HepG2 (cell line): ENCODE data around the gene TMEM79. TPM values are rescaled to one million over a fixed set of nuclear protein-coding genes. Genes with fewer than 3 reads are reported as not detected.

Experiments used
- ATF5 ChIP-seq: sonication (generic); formaldehyde crosslinking; IDR thresholded peaks from 2 replicates; pipeline ENCODE4 v1.4.0; 2020; ENCODE audit warnings: mild to moderate bottlenecking, low read depth, missing genetic modification reagents
- CEBPG ChIP-seq: IDR thresholded peaks from 2 replicates; pipeline ENCODE4 v1.6.1; 2016
- CTCF ChIP-seq: sonication (generic); formaldehyde crosslinking; IDR thresholded peaks from 2 replicates; pipeline ENCODE4 v1.5.0; 2020; ENCODE audit warnings: mild to moderate bottlenecking, missing genetic modification reagents, moderate library complexity
- ELF1 ChIP-seq: sonication (generic); formaldehyde crosslinking; IDR thresholded peaks from 2 replicates; pipeline ENCODE4 v1.4.0; 2020; ENCODE audit warnings: missing genetic modification reagents
- HOMEZ ChIP-seq: IDR thresholded peaks from 2 replicates; pipeline ENCODE4 v1.6.1; 2016; ENCODE audit warnings: low read depth
- PRPF4 ChIP-seq: fragments of 200-400 bp; formaldehyde crosslinking; IDR thresholded peaks from 2 replicates; pipeline ENCODE4 v1.6.1; 2016; ENCODE audit warnings: low read length, low read depth; ENCODE audit not compliant: poor library complexity, severe bottlenecking
- RBM22 ChIP-seq: fragments of 200-400 bp; formaldehyde crosslinking; optimal IDR thresholded peaks from 2 replicates; pipeline ENCODE3; 2017; ENCODE audit warnings: mild to moderate bottlenecking, low read length, moderate library complexity
- SAFB2 ChIP-seq: sonication (generic); formaldehyde crosslinking; IDR thresholded peaks from 2 replicates; pipeline ENCODE4 v1.5.1; 2020; ENCODE audit warnings: missing genetic modification reagents, low read depth, mild to moderate bottlenecking, borderline replicate concordance
- TCF12 ChIP-seq, 2 experiments: fragments of 450-650 bp in 1 of 2; sonication (generic) in 1 of 2; formaldehyde crosslinking in 1 of 2; IDR thresholded peaks; 2 replicates each; pipeline versions ENCODE4 v1.6.1 to v1.8.0; 2017 to 2022; ENCODE audit warnings: antibody characterized with exemption in 1 of 2, mild to moderate bottlenecking in 1 of 2, missing genetic modification reagents in 1 of 2, moderate library complexity in 1 of 2
- TEAD2 ChIP-seq: sonication (generic); formaldehyde crosslinking; IDR thresholded peaks from 2 replicates; pipeline ENCODE4 v1.9.0; 2021; ENCODE audit warnings: missing genetic modification reagents
- THAP9 ChIP-seq: sonication (generic); formaldehyde crosslinking; IDR thresholded peaks from 2 replicates; pipeline ENCODE4; 2020; ENCODE audit warnings: missing genetic modification reagents, mild to moderate bottlenecking, borderline replicate concordance
- TOE1 ChIP-seq: sonication (generic); formaldehyde crosslinking; IDR thresholded peaks from 2 replicates; pipeline ENCODE4 v1.4.0; 2020; ENCODE audit warnings: mild to moderate bottlenecking, missing genetic modification reagents
- ZKSCAN5 ChIP-seq: sonication (generic); formaldehyde crosslinking; IDR thresholded peaks from 2 replicates; pipeline ENCODE4 v1.5.1; 2020; ENCODE audit warnings: mild to moderate bottlenecking, missing genetic modification reagents
- ZNF136 ChIP-seq: sonication (generic); formaldehyde crosslinking; IDR thresholded peaks from 2 replicates; pipeline ENCODE4 v1.8.1; 2022; ENCODE audit warnings: low read depth, mild to moderate bottlenecking, moderate library complexity, missing genetic modification reagents
- ZNF235 ChIP-seq: sonication (generic); formaldehyde crosslinking; IDR thresholded peaks from 2 replicates; pipeline ENCODE4 v1.8.1; 2023; ENCODE audit warnings: mild to moderate bottlenecking, missing genetic modification reagents, borderline replicate concordance
- ZNF563 ChIP-seq: sonication (generic); formaldehyde crosslinking; IDR thresholded peaks from 2 replicates; pipeline ENCODE4 v1.8.0; 2022; ENCODE audit warnings: mild to moderate bottlenecking, moderate library complexity, missing genetic modification reagents
- ZNF577 ChIP-seq: sonication (generic); formaldehyde crosslinking; IDR thresholded peaks from 2 replicates; pipeline ENCODE4 v1.4.0; 2020; ENCODE audit warnings: mild to moderate bottlenecking, low read depth, missing genetic modification reagents, borderline replicate concordance
- ZNF883 ChIP-seq: sonication (generic); formaldehyde crosslinking; IDR thresholded peaks from 2 replicates; pipeline ENCODE4 v1.5.1; 2020; ENCODE audit warnings: mild to moderate bottlenecking, missing genetic modification reagents; ENCODE audit errors: not compliant biosample characterization
- polyA plus RNA-seq, 8 experiments: library from polyadenylated mRNA; depleted of rRNA in 3 of 8; stranded (reverse) in 7 of 8; unstranded in 1 of 8; fragments of >200 nt; fragmentation: Illumina TruSeq in 4 of 8; extraction: Trizol in 4 of 8; gene quantifications; 2 replicates each; pipeline versions ENCODE4 v1.2.1 to v1.2.3, GENCODE V29; 2011 to 2016; ENCODE audit warnings: low read depth in 4 of 8, missing spikeins in 1 of 8, mixed read lengths in 1 of 8; ENCODE audit not compliant: insufficient read depth in 1 of 8
- total RNA-seq, 5 experiments: library from RNA; depleted of rRNA; stranded (reverse); fragments of >200 nt; fragmentation: Illumina TruSeq; extraction: Trizol; gene quantifications; 2 replicates each; pipeline ENCODE4 v1.2.3, GENCODE V29; 2016; ENCODE audit warnings: low read depth in 1 of 5

TMEM79 gene
- total and polyA plus RNA-seq, 2 of the 13 experiments (the other 11 are each of a cell fraction or from before 2014, with no cell fraction given): 1.2 to 1.9 TPM

GRCh38 chr1:156282479-156283222, 1.5 kb upstream of the TMEM79 start, which contains the start of gene SMG5 (continued):
- 0 out of 2 replicates have a peak, but pooled peaks have one; percentile 38 for TF ChIP-seq ZNF577 (CRISPR knock-in tag)
- no peak for TF ChIP-seq CTCF (CRISPR knock-in tag)
- peak; percentile 65; the same call in 1 of the 2 replicates for TF ChIP-seq ZNF235 (CRISPR knock-in tag)
- TF ChIP-seq TCF12 (IDR thresholded peaks at IDR 0.05): no peak
- TF ChIP-seq TCF12 (CRISPR knock-in tag; IDR thresholded peaks at IDR 0.05): peak; percentile 63; the same call in 1 of the 2 replicates
- TF ChIP-seq RBM22: no peak
- peak; percentile 90; the same call in 1 of the 2 replicates for TF ChIP-seq ZNF136 (CRISPR knock-in tag)
- peak; percentile 79; the same call in 1 of the 2 replicates for TF ChIP-seq HOMEZ (CRISPR knock-in tag)
- peak; percentile 48; the same call in 1 of the 2 replicates for TF ChIP-seq SAFB2
- no peak for TF ChIP-seq ATF5 (CRISPR knock-in tag)
- peak; percentile 90 for TF ChIP-seq PRPF4
- TF ChIP-seq THAP9: peak; percentile 98
- TF ChIP-seq TEAD2 (CRISPR knock-in tag): no peak
- TF ChIP-seq ELF1: peak; percentile 95
- TF ChIP-seq TOE1: 0 out of 2 replicates have a peak, but pooled peaks have one; percentile 48
- peak; percentile 68 for TF ChIP-seq ZNF883 (CRISPR knock-in tag)
- TF ChIP-seq ZKSCAN5 (CRISPR knock-in tag): no peak
- TF ChIP-seq ZNF563 (CRISPR knock-in tag): peak; percentile 85
- peak; percentile 51 for TF ChIP-seq CEBPG (CRISPR knock-in tag)
